A673 (cell line): Measurements from ENCODE around the gene RAB1B. TPM values are rescaled to one million over a fixed set of nuclear protein-coding genes. Genes with fewer than 3 reads are reported as not detected.
A peak's percentile ranks its signal among the peaks of the same experiment; 100 is the strongest.

ENCODE experiments used
- BruUV-seq: library from RNA; stranded (reverse); fragments of 400-500 nt; replicated peaks from 2 replicates; lab custom pipeline; 2021; lab: Mats Ljungman, UMichigan
- CTCF ChIA-PET: fragments of 300-600 bp; sonication (Branson Sonifier 250); formaldehyde crosslinking; loops from one replicate; lab custom pipeline; 2022; ENCODE audit warnings: antibody characterized with exemption; lab: Charles Lee
- POLR2A ChIA-PET: fragments of 300-600 bp; sonication (Branson Sonifier 250); formaldehyde crosslinking; loops from one replicate; lab custom pipeline; 2022; ENCODE audit warnings: antibody characterized with exemption; ENCODE audit not compliant: low non-redundant PET; lab: Charles Lee
- DNase-seq: peaks from one replicate; pipeline ENCODE4 v3.0.0-alpha.2; 2015; ENCODE audit warnings: low spot score
- H3K27ac ChIP-seq: fragments of 200-600 bp; sonication (generic); 2 replicates; pipeline ENCODE4 v1.5.1; 2016; ENCODE audit warnings: mixed run types, low read depth, mild to moderate bottlenecking, mixed read lengths, antibody characterized with exemption, low read length; ENCODE audit not compliant: poor library complexity, severe bottlenecking
- H3K27me3 ChIP-seq: fragments of 200-600 bp; sonication (generic); replicated peaks from 2 replicates; pipeline ENCODE4 v1.6.1; 2017; ENCODE audit warnings: mixed run types, low read depth, mild to moderate bottlenecking, mixed read lengths, antibody characterized with exemption, low read length; ENCODE audit not compliant: insufficient read depth, poor library complexity
- H3K36me3 ChIP-seq: fragments of 200-600 bp; sonication (generic); 2 replicates; pipeline ENCODE4 v1.6.1; 2016; ENCODE audit warnings: mixed run types, mild to moderate bottlenecking, mixed read lengths, antibody characterized with exemption, low read length; ENCODE audit not compliant: insufficient read depth, poor library complexity, severe bottlenecking
- H3K4me1 ChIP-seq: fragments of 200-600 bp; sonication (generic); 2 replicates; pipeline ENCODE4 v1.6.1; 2017; ENCODE audit warnings: mixed run types, mild to moderate bottlenecking, mixed read lengths, antibody characterized with exemption, low read length; ENCODE audit not compliant: insufficient read depth, poor library complexity, severe bottlenecking
- H3K4me3 ChIP-seq: fragments of 200-600 bp; sonication (generic); 2 replicates; pipeline ENCODE4 v1.5.1; 2016; ENCODE audit warnings: low read depth, mixed run types, mild to moderate bottlenecking, mixed read lengths, low read length; ENCODE audit not compliant: poor library complexity, severe bottlenecking
- H3K9me3 ChIP-seq: fragments of 200-600 bp; sonication (generic); 2 replicates; pipeline ENCODE4 v1.6.1; 2016; ENCODE audit warnings: mixed run types, low read depth, mild to moderate bottlenecking, mixed read lengths, antibody characterized with exemption, low read length; ENCODE audit not compliant: poor library complexity, severe bottlenecking
- CTCF ChIP-seq: fragments of 300-800, 200-600 bp; sonication (generic); conservative IDR thresholded peaks from 2 replicates; pipeline ENCODE4 v1.5.1; 2017; ENCODE audit warnings: low read depth, mild to moderate bottlenecking, antibody characterized with exemption, low read length, moderate library complexity, mixed read lengths
- EZH2 ChIP-seq: fragments of 200-600 bp; sonication (generic); IDR thresholded peaks from 2 replicates; pipeline ENCODE4 v1.6.1; 2017; ENCODE audit warnings: borderline replicate concordance, low read depth, mild to moderate bottlenecking, mixed read lengths, antibody characterized with exemption, low read length; ENCODE audit not compliant: poor library complexity, severe bottlenecking
- intact Hi-C: fragments of 100-400 bp; cut with micrococcal nuclease; formaldehyde crosslinking; loops from one replicate; pipeline ENCODE4 v1.10.0; 2022; ENCODE audit not compliant: unreplicated experiment
- total RNA-seq: library from RNA; stranded (reverse); gene quantifications from 2 replicates; pipeline ENCODE4 v1.2.3, GENCODE V29; 2021

The RAB1B gene
- total RNA-seq, 1 experiment from 2014 or later: 186 TPM

GRCh38 chr11:66291706-66292542, 23.5 kb downstream of the RAB1B start, which contains the start of gene TMEM151A:
TSS of gene TMEM151A (plus strand) at chr11:66291894. CDS start at chr11:66292014, 120 bp downstream.
- POLR2A ChIA-PET: no interaction called here
- no TSS peak for BruUV-seq
- CTCF ChIA-PET: interaction anchor here (0.6 kb wide), 2 partner anchors 37 to 82 kb away, joined by 3 to 5 read pairs; no protein-coding TSS in a partner anchor

GRCh38 chr11:66292543-66293332, 24.3 kb downstream of the RAB1B start:
- ChIA-PET POLR2A (no interaction called here), CTCF (no interaction called here)
- no peak for TF ChIP-seq EZH2
- no peak for TF ChIP-seq CTCF
- BruUV-seq: no TSS peak
- intact Hi-C loops: no loop called here
- H3K27me3 ChIP-seq: no peaks in the 10 kb centered on the region
- H3K4me3 ChIP-seq: peak overlapping the region; percentile 57
- H3K4me1 ChIP-seq: peaks cover 15% of the 10 kb centered on the region
- no peaks in the 10 kb centered on the region for H3K9me3 ChIP-seq
- no peaks in the 10 kb centered on the region for H3K36me3 ChIP-seq
- no peak overlapping the region for H3K27ac ChIP-seq
- no peak for DNase-seq

More at GRCh38 chr11:66291706-66292542, 23.5 kb downstream of the RAB1B start, which contains the start of gene TMEM151A:
- no peaks in the 10 kb centered on the region for H3K9me3 ChIP-seq
- no peak for TF ChIP-seq EZH2
- TF ChIP-seq CTCF: no peak
- H3K4me3 ChIP-seq: peak within 1 kb of the TSS; percentile 57
- intact Hi-C loops: no loop called here
- no peaks in the 10 kb centered on the region for H3K36me3 ChIP-seq
- peaks cover 19% of the 10 kb centered on the region for H3K4me1 ChIP-seq
- no peak within 1 kb of the TSS for H3K27ac ChIP-seq
- no peak for DNase-seq
- no peaks in the 10 kb centered on the region for H3K27me3 ChIP-seq

- no TSS peak for BruUV-seq
- TF ChIP-seq CTCF (no peak), EZH2 (no peak)
- CTCF ChIA-PET: no interaction called here
Observed at GRCh38 chr11:66293352-66293751, 24.9 kb downstream of the RAB1B start.

More at GRCh38 chr11:66293352-66293751, 24.9 kb downstream of the RAB1B start:
- intact Hi-C loops: no loop called here
- H3K27me3 ChIP-seq: no peaks in the 10 kb centered on the region
- no peak for DNase-seq
- H3K9me3 ChIP-seq: no peaks in the 10 kb centered on the region
- POLR2A ChIA-PET: no interaction called here
- H3K27ac ChIP-seq: no peak overlapping the region
- no peak overlapping the region for H3K4me3 ChIP-seq
- no peaks in the 10 kb centered on the region for H3K36me3 ChIP-seq
- H3K4me1 ChIP-seq: peaks cover 12% of the 10 kb centered on the region
